Measurements from ENCODE around the gene PLEKHA5.

DNA sequence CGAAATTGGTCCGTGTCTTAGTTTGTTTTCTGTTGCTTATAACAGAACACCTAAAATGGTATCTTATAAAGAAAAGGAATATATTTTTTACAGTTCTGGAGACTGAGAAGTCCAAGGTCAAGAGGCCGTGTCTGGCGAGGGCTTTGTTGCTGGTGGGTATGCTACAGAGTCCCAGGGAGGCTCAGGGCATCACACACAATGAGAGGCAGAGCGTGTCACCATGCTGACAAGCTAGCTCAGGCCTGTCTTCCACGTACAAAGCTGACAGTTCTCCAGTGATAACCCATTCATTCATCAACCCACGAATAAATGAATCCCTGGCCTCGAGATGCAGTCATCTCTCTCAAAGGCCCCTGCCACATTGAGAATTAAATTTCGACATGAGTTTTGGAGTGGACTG is 253.0 kb downstream of the PLEKHA5 start:
- TF ChIP-seq, protein P1, sequence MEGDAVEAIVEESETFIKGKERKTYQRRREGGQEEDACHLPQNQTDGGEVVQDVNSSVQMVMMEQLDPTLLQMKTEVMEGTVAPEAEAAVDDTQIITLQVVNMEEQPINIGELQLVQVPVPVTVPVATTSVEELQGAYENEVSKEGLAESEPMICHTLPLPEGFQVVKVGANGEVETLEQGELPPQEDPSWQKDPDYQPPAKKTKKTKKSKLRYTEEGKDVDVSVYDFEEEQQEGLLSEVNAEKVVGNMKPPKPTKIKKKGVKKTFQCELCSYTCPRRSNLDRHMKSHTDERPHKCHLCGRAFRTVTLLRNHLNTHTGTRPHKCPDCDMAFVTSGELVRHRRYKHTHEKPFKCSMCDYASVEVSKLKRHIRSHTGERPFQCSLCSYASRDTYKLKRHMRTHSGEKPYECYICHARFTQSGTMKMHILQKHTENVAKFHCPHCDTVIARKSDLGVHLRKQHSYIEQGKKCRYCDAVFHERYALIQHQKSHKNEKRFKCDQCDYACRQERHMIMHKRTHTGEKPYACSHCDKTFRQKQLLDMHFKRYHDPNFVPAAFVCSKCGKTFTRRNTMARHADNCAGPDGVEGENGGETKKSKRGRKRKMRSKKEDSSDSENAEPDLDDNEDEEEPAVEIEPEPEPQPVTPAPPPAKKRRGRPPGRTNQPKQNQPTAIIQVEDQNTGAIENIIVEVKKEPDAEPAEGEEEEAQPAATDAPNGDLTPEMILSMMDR (IDR thresholded peaks at IDR 0.05) = no peak
- no peak for TF ChIP-seq EP300 (IDR thresholded peaks at IDR 0.05)
- TF ChIP-seq POLR2A (IDR thresholded peaks at IDR 0.05) = no peak
